Amygdala (tissue), 56 donors: ENCODE measurements around the gene HTR1B.

Experiments used
- DNase-seq, 56 donors: peaks; one replicate each; lab custom pipeline; 2025; lab: John Stamatoyannopoulos, UW

The HTR1B gene

GRCh38 chr6:77463308-77463860 lies at the start of gene HTR1B:
HTR1B (minus strand) TSS chr6:77463491; CDS start chr6:77463403, 88 bp downstream.
- DNase-seq = peak in 3 of 56 donors; percentile 14 to 28 (median 27)

DNA sequence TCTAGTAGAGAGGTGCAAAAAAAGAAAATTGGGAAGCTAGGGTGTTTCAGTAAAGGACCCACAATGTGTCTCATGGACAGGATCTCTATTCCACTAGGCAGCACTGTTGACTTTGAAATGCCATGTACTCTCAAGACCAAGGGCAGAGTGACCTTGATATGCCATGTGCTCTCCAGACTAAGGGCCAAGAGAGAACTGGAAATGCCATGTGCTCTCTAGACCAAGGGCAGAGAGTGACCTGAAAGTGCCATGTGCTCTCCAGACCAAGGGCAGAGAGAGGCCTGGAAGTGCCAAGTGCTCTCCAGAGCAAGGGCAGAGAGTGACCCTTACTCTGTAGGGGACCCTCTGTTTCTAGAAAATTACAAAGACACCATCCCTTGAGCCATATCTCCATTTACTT lies 49.3 kb upstream of the HTR1B start:
- no peak for DNase-seq

DNA sequence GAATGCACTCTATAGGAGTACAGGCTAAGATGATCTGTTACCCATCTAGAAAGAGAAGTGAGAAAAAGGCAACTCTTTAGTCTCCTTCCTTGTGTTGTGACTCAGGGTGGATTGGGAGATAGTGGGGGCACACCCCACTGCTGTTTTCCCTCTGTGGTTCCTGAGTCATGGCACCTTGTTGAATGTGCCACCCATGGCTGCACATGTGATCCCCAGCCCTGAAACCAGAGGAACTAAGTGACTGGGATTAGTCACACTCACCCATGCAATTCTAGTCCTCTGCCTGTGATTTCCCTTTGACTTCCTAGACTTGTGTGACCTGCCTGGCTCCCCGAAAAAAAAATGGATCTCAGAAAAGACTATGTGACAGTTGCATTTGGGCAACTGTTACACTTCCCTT lies 48.6 kb upstream of the HTR1B start:
- DNase-seq = no peak

DNA sequence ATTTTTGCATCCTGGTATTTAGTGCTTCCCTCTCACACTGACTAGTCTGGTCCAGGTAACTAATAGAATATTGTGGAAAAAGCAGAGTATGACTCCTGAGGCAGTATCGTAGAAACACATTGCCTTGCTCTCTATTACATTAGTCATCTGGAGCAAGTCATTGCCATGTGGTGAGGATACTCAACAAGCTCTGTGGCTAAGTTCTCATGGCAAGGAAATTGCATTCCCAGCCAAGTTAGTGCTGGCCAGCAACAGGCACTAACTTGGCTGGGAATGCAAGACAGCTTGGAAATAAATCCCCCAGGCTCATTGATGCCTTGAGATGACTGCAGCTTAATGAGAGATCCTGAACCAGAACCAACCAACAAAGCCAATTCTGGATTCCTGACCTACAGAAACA lies 39.7 kb upstream of the HTR1B start:
- DNase-seq = no peak

DNA sequence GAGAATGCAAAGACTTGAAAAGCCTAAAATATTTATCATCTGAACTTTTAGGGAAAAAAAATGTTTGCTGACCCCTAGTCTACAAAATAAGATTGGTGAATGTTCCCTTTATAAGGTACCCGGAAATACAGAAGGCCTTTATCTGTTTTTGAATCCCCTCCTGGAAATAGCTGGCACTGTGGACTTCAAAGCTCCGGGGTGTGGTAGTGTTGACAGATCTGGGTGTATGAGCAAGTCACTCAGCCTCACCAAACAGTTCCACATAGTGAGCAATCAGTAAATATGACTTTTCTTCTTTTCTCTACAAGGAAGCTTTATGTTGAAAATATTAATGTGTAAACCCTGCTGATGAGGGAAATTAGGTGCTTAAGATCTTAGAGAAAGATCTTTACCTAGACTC lies 29.2 kb upstream of the HTR1B start:
- no peak for DNase-seq

- DNase-seq = no peak
These were observed 24.6 kb upstream of the HTR1B start for GRCh38 chr6:77487808-77488425.

DNA sequence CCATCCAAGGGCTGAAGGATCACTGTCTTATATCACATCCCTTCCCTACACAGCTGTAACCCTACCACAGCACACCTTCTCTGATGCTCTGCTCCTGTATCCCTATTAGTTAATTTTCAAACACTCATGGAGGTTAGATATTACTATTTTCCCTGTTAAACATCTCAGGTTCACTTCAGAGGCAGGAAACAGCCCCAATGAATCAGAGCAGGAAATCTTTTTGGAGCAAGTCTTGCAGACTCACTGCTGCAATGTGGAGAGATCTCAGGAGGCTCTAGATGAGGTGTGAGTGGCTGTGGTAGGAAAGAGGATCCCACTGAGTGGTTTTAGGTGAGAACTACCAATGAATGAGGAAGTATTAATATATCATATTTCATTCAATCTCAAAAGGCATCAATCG lies 19.7 kb upstream of the HTR1B start:
- no peak for DNase-seq

GRCh38 chr6:77474973-77475372 lies 11.7 kb upstream of the HTR1B start:
- no peak for DNase-seq

DNA sequence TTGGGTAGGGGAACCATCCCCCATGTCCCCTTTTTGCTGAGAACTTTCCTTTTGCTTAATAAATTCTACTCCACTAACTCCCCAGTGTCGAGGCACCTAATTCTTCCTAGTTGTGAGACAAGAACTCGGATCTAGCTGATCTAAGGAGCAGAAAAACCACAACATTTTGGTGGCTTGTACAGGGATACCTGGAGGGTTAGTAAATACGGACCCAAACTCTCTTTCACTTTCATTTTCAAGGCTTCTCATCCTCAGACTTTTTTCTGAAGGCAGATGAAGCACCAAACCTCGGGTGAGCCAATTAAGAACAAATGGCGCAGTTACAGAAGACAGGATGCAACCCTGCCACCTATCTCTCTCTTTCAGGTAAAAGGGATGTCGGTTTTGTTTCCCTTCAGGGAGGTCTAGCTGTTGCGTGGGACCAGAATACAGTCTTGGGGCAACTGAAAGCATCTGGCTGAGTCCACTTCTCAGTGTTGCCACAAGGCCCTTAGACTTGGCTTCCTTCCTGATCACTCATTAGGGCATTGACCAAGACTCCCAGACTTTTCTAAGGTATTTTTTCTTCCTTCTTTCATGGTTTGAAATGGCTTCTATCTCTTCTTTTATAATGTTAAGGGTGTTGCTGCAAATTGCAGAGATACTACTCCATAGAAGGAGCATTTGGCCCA lies 11.1 kb upstream of the HTR1B start:
- no peak for DNase-seq

DNA sequence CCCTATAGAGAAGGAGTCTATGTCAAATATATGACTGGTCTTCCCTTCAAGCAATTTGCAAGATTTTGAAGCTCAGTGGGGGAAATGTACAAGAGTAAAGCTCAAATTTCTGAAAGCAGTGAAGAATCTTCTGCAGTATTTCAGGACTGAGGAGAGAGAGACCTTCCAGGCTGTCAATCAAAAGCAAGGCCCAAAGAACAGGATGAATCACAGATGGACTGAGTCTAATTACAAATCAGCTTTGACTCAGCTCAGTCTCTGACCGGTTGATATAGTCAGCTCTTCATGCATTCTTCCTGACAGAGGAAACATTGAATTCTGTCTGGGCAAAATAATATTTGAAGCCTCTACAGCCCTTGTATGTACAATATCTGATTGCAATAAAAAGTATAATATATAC lies 7.7 kb upstream of the HTR1B start:
- no peak for DNase-seq

GRCh38 chr6:77468939-77469338 lies 5.6 kb upstream of the HTR1B start:
- no peak for DNase-seq

GRCh38 chr6:77466451-77467437 lies 3.5 kb upstream of the HTR1B start:
- DNase-seq = peak in 2 of 56 donors; percentile 1 to 10

- peak in 9 of 56 donors; percentile 10 to 34 (median 19) for DNase-seq
These were observed 2.8 kb upstream of the HTR1B start for GRCh38 chr6:77466055-77466450.

- DNase-seq = no peak
These were observed 1.2 kb upstream of the HTR1B start for GRCh38 chr6:77464495-77464867.

DNA sequence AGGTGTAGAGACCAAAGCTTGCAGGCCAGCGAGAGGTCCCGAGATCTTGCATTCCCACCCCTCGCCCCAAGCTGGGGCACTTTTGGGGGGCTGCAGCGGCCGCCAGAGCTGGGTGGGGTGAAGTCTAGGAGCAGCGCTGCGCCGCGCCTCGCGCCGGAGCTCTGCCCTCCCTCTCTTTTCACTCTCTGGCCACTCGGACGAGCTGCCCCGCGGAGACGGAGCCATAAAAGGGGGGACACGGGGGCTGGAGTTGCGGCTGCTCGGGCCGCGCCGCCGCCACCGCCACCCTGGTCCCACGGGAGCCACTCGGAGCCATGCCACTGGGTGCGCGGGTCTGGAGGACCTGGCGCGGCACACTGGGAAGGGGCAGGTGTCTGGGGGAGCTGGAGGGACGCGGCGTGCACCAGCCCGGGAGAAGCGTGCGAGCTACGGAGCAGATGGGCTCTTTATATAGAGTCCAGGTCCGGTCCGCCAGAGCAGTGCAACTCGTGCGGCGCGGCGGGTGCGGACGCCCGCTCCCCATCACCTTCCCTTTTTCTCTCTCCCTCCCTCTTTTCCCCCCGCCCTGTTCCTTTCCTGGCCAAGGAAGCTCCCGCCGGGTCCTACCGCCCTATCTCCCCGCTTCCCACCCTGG lies 687 bp upstream of the HTR1B start:
- peak in 2 of 56 donors; percentile 17 to 23 for DNase-seq

- DNase-seq = peak in 2 of 56 donors; percentile 20 to 32
These were observed 658 bp downstream of the HTR1B start for GRCh38 chr6:77462359-77463307.

GRCh38 chr6:77461796-77462195 lies 1.5 kb downstream of the HTR1B start:
- no peak for DNase-seq

- DNase-seq = no peak
These were observed 4.9 kb downstream of the HTR1B start for GRCh38 chr6:77458421-77458820.

DNA sequence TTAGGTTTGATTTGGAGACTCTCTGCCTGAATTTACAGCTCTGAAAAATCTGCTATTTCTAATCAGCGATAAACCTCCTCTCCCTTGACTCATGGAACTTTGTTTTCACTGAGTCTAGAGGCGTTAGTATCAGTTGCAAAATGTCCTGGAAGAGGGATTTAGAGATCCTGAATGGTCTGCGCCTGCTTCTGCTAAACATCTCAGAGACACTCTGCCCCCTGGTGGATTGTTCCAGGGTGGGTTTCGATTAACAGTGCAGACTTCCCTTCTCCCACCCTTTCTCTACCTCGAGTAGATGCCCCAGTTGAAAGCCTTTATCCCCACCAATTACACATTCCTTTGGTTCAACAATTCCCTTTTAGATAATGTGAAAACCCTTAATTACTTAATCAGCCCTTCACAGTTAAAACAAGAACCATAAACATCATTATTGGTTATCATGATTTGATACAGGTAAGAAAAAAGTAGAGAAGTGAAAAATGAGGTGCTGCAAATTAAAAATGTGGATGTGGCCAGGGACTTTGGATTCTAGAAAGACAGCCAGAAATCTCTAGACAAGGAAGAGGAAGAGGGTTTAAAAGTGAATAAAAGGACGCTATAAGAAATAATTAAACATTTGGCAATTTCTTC lies 5.5 kb downstream of the HTR1B start:
- DNase-seq = peak in 15 of 56 donors; percentile 16 to 78 (median 30)
